ENCODE measurements around the gene MPV17L2.

Gene MPV17L2

GRCh38 chr19:18149596-18149975 lies 43.4 kb upstream of the MPV17L2 start:
- no peak overlapping the region for H3K4me3 ChIP-seq (ENCODE audit: low read depth, low read length)
- DNase-seq (ENCODE audit: low read depth, low spot score), result no peak
- POLR2A ChIA-PET, result no interaction called here
- no peak for TF ChIP-seq CTCF (IDR thresholded peaks at IDR 0.05; ENCODE audit: insufficient read depth, low read length, missing control alignments)
- CTCF ChIA-PET, result interaction anchor here (3.5 kb wide), 1 partner anchor 7 kb away, joined by 19 read pairs; no protein-coding TSS in a partner anchor

GRCh38 chr19:18150776-18151624 lies 42.0 kb upstream of the MPV17L2 start:
- no peak overlapping the region for H3K4me3 ChIP-seq (ENCODE audit: low read depth, low read length)
- DNase-seq (ENCODE audit: low read depth, low spot score), result no peak
- TF ChIP-seq CTCF (IDR thresholded peaks at IDR 0.05; ENCODE audit: insufficient read depth, low read length, missing control alignments), result no peak
- ChIA-PET POLR2A (interaction anchor here (0.5 to 1.8 kb wide), 2 partner anchors 14 to 1041 kb away, joined by 3 to 4 read pairs; partner anchors contain the start of genes BORCS8 and RFXANK), CTCF (interaction anchor here (0.6 to 3.5 kb wide), 15 partner anchors 9 to 214 kb away, joined by 3 to 27 read pairs (median 5); no protein-coding TSS in a partner anchor)

GRCh38 chr19:18152442-18152816 lies 40.6 kb upstream of the MPV17L2 start:
- DNase-seq (ENCODE audit: low read depth, low spot score), result peak; percentile 74
- TF ChIP-seq CTCF (IDR thresholded peaks at IDR 0.05; ENCODE audit: insufficient read depth, low read length, missing control alignments), result peak; percentile 68
- ChIA-PET POLR2A (interaction anchor here (0.8 to 1.8 kb wide), 3 partner anchors 15 to 233 kb away, joined by 3 to 4 read pairs (median 3); partner anchors contain the start of genes GDF15 and MPV17L2), CTCF (interaction anchor here (0.7 to 3.5 kb wide), 12 partner anchors 9 to 173 kb away, joined by 3 to 27 read pairs (median 9); no protein-coding TSS in a partner anchor)
- peak overlapping the region; percentile 66 for H3K4me3 ChIP-seq (ENCODE audit: low read depth, low read length)

- DNase-seq (ENCODE audit: low read depth, low spot score), result peak; percentile 82
- ChIA-PET CTCF (interaction anchor here (0.7 to 3.5 kb wide), 11 partner anchors 8 to 146 kb away, joined by 3 to 27 read pairs (median 9); no protein-coding TSS in a partner anchor), POLR2A (interaction anchor here (0.8 to 1.8 kb wide), 3 partner anchors 16 to 233 kb away, joined by 3 to 4 read pairs (median 3); partner anchors contain the start of genes GDF15 and MPV17L2)
- H3K4me3 ChIP-seq (ENCODE audit: low read depth, low read length), result peak within 1 kb of the TSS; percentile 86
- TF ChIP-seq CTCF (IDR thresholded peaks at IDR 0.05; ENCODE audit: insufficient read depth, low read length, missing control alignments), result no peak
Observed at GRCh38 chr19:18152817-18153555, 40.0 kb upstream of the MPV17L2 start, which contains the start of gene PIK3R2. Gene PIK3R2, plus strand, starts transcription at chr19:18153163. Its CDS starts 2,717 bp downstream, at chr19:18155880.

- DNase-seq (ENCODE audit: low read depth, low spot score), result no peak
- no peak for TF ChIP-seq CTCF (IDR thresholded peaks at IDR 0.05; ENCODE audit: insufficient read depth, low read length, missing control alignments)
- CTCF ChIA-PET, result no interaction called here
- H3K4me3 ChIP-seq (ENCODE audit: low read depth, low read length), result peak overlapping the region; percentile 86
- POLR2A ChIA-PET, result no interaction called here
Observed at GRCh38 chr19:18153556-18154134, 39.4 kb upstream of the MPV17L2 start.
